Measurements from ENCODE around the gene LSAMP. TPM values are rescaled to one million over a fixed set of nuclear protein-coding genes. Genes with fewer than 3 reads are reported as not detected.

Gene LSAMP
- polyA plus RNA-seq, 4 donors, result 12.7 to 16.7 (median 14.2) TPM

- DNase-seq (ENCODE audit: low read depth in 4 of 4, low spot score in 3 of 4), result no peak
These were observed 145.1 kb downstream of the LSAMP start for GRCh38 chr3:116300226-116300625.

GRCh38 chr3:116299646-116300081 is 145.6 kb downstream of the LSAMP start:
- no peak for DNase-seq (ENCODE audit: low read depth in 4 of 4, low spot score in 3 of 4)

- DNase-seq (ENCODE audit: low read depth in 4 of 4, low spot score in 3 of 4), result no peak
These were observed 147.1 kb downstream of the LSAMP start for GRCh38 chr3:116298151-116298550.

- no peak for DNase-seq (ENCODE audit: low read depth in 4 of 4, low spot score in 3 of 4)
These were observed 154.1 kb downstream of the LSAMP start for GRCh38 chr3:116291141-116291540.

- no peak for DNase-seq (ENCODE audit: low read depth in 4 of 4, low spot score in 3 of 4)
These were observed 156.8 kb downstream of the LSAMP start for GRCh38 chr3:116288485-116288884.

GRCh38 chr3:116285781-116286421 is 159.4 kb downstream of the LSAMP start:
- DNase-seq (ENCODE audit: low read depth in 4 of 4, low spot score in 3 of 4), result no peak

- DNase-seq (ENCODE audit: low read depth in 4 of 4, low spot score in 3 of 4), result no peak
These were observed 163.8 kb downstream of the LSAMP start for GRCh38 chr3:116281313-116282143.

GRCh38 chr3:116280130-116280740 is 165.1 kb downstream of the LSAMP start:
- DNase-seq (ENCODE audit: low read depth in 4 of 4, low spot score in 3 of 4), result no peak

GRCh38 chr3:116276675-116277074 is 168.6 kb downstream of the LSAMP start:
- no peak for DNase-seq (ENCODE audit: low read depth in 4 of 4, low spot score in 3 of 4)

GRCh38 chr3:116270056-116270455 is 175.2 kb downstream of the LSAMP start:
- DNase-seq (ENCODE audit: low read depth in 4 of 4, low spot score in 3 of 4), result no peak

- no peak for DNase-seq (ENCODE audit: low read depth in 4 of 4, low spot score in 3 of 4)
These were observed 178.2 kb downstream of the LSAMP start for GRCh38 chr3:116267116-116267515.

- DNase-seq (ENCODE audit: low read depth in 4 of 4, low spot score in 3 of 4), result no peak
These were observed 179.2 kb downstream of the LSAMP start for GRCh38 chr3:116265976-116266584.

- DNase-seq (ENCODE audit: low read depth in 4 of 4, low spot score in 3 of 4), result no peak
These were observed 180.0 kb downstream of the LSAMP start for GRCh38 chr3:116265320-116265695.

- no peak for DNase-seq (ENCODE audit: low read depth in 4 of 4, low spot score in 3 of 4)
These were observed 180.6 kb downstream of the LSAMP start for GRCh38 chr3:116264546-116265319.

- no peak for DNase-seq (ENCODE audit: low read depth in 4 of 4, low spot score in 3 of 4)
These were observed 181.3 kb downstream of the LSAMP start for GRCh38 chr3:116263842-116264545.

- no peak for DNase-seq (ENCODE audit: low read depth in 4 of 4, low spot score in 3 of 4)
These were observed 184.8 kb downstream of the LSAMP start for GRCh38 chr3:116260491-116260890.

GRCh38 chr3:116259984-116260383 is 185.3 kb downstream of the LSAMP start:
- no peak for DNase-seq (ENCODE audit: low read depth in 4 of 4, low spot score in 3 of 4)

GRCh38 chr3:116256843-116257485 is 188.3 kb downstream of the LSAMP start:
- no peak for DNase-seq (ENCODE audit: low read depth in 4 of 4, low spot score in 3 of 4)

GRCh38 chr3:116254541-116254940 is 190.7 kb downstream of the LSAMP start:
- no peak for DNase-seq (ENCODE audit: low read depth in 4 of 4, low spot score in 3 of 4)

All from right renal pelvis (tissue), 4 donors.